Loucy (cell line): ENCODE results near the gene ACADVL.
A peak's percentile ranks its signal among the peaks of the same experiment; 100 is the strongest.

ENCODE experiments used
- H2AFZ ChIP-seq: fragments of 200-600 bp; sonication (generic); 2 replicates; pipeline ENCODE4 v1.6.0; 2016; ENCODE audit warnings: antibody characterized with exemption, mild to moderate bottlenecking, low read length, moderate library complexity
- H3F3A ChIP-seq: fragments of 200-600 bp; 2 replicates; pipeline ENCODE4 v1.6.0; 2016; ENCODE audit warnings: antibody characterized with exemption, low read depth, mild to moderate bottlenecking
- H3K27me3 ChIP-seq: fragments of 200-600 bp; sonication (generic); 2 replicates; pipeline ENCODE4 v1.6.1; 2014; ENCODE audit warnings: low read length, mild to moderate bottlenecking; ENCODE audit not compliant: insufficient read depth, poor library complexity, severe bottlenecking
- H3K36me3 ChIP-seq: fragments of 200-600 bp; sonication (generic); 2 replicates; pipeline ENCODE4 v1.6.1; 2016; ENCODE audit warnings: low read length; ENCODE audit not compliant: insufficient read depth
- H3K4me1 ChIP-seq: fragments of 200-600 bp; sonication (generic); 2 replicates; pipeline ENCODE4 v1.5.1; 2014; ENCODE audit warnings: low read length, mild to moderate bottlenecking; ENCODE audit not compliant: insufficient read depth, poor library complexity, severe bottlenecking
- H3K4me2 ChIP-seq: fragments of 200-600 bp; sonication (generic); 2 replicates; pipeline ENCODE4 v1.6.0; 2014; ENCODE audit warnings: antibody characterized with exemption, low read length, low read depth, mild to moderate bottlenecking; ENCODE audit not compliant: poor library complexity, severe bottlenecking
- H3K4me3 ChIP-seq: fragments of 200-600 bp; sonication (generic); 2 replicates; pipeline ENCODE4 v1.5.1; 2014; ENCODE audit warnings: low read length, mild to moderate bottlenecking, mixed read lengths; ENCODE audit not compliant: poor library complexity, severe bottlenecking
- H3K79me2 ChIP-seq: fragments of 200-600 bp; sonication (generic); 2 replicates; pipeline ENCODE4 v1.6.1; 2014; ENCODE audit warnings: low read length; ENCODE audit not compliant: insufficient read depth
- H3K9ac ChIP-seq: fragments of 200-600 bp; sonication (generic); 2 replicates; pipeline ENCODE4 v1.6.0; 2014; ENCODE audit warnings: mild to moderate bottlenecking, low read depth, low read length, moderate library complexity; ENCODE audit not compliant: poor library complexity, severe bottlenecking
- H3K9me2 ChIP-seq: fragments of 200-600 bp; sonication (generic); replicated peaks from 2 replicates; pipeline ENCODE4 v1.6.1; 2016; ENCODE audit warnings: low read depth, low read length, mixed read lengths
- H3K9me3 ChIP-seq: fragments of 200-600 bp; sonication (generic); 2 replicates; pipeline ENCODE4 v1.6.1; 2014; ENCODE audit warnings: mild to moderate bottlenecking, antibody characterized with exemption, low read length, low read depth; ENCODE audit not compliant: insufficient read depth
- H4K20me1 ChIP-seq: fragments of 200-600 bp; sonication (generic); 2 replicates; pipeline ENCODE4 v1.6.0; 2014; ENCODE audit warnings: antibody characterized with exemption, low read length, mild to moderate bottlenecking; ENCODE audit not compliant: insufficient read depth, poor library complexity, severe bottlenecking
- EZH2phosphoT487 ChIP-seq: fragments of 200-600 bp; IDR thresholded peaks from 2 replicates; pipeline ENCODE4 v1.6.1; 2018; ENCODE audit warnings: antibody characterized with exemption, mild to moderate bottlenecking, moderate library complexity, borderline replicate concordance
- TF ChIP-seq, protein P1 (sequence below): fragments of 200-600 bp; sonication (generic); conservative IDR thresholded peaks from 2 replicates; pipeline ENCODE4 v1.5.1; 2014; ENCODE audit warnings: mild to moderate bottlenecking, antibody characterized with exemption, low read length

ACADVL gene

DNA sequence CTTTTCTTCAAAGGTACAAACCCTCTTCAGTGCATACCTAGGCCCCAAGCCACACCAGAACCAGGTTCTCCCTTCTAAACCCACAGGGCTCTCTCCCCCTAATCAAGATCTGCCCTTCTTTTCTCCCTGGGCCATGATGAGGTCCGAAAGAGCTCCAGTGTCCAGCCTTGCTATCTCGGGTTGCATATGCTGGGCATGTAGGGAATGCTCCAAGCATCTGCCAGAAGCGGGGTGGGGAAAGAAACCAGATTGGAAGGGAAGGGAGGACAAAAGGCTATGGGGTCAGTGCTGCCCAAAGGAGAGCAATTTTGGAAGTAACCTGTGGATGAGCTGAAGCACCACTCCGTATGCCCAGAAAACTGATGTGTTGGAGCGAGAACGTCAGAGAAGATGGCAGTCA lies 29.5 kb downstream of the ACADVL start:
- Histone ChIP-seq H3K4me3 (peak overlapping the region; percentile 84), H3K79me2 (peaks cover 74% of the 10 kb centered on the region), H3K4me1 (peaks cover 36% of the 10 kb centered on the region), H4K20me1 (peaks cover 47% of the 10 kb centered on the region), H3K27me3 (no peaks in the 10 kb centered on the region), H3K4me2 (peak overlapping the region; percentile 99), H2AFZ (no peak overlapping the region), H3K9me3 (no peaks in the 10 kb centered on the region), H3K9ac (peak overlapping the region; percentile 87), H3K9me2 (no peaks in the 10 kb centered on the region), H3F3A (no peaks in the 10 kb centered on the region), H3K36me3 (peaks cover 18% of the 10 kb centered on the region; the same call in 1 of the 2 replicates)
- no peak for TF ChIP-seq EZH2phosphoT487
- TF ChIP-seq, protein P1, sequence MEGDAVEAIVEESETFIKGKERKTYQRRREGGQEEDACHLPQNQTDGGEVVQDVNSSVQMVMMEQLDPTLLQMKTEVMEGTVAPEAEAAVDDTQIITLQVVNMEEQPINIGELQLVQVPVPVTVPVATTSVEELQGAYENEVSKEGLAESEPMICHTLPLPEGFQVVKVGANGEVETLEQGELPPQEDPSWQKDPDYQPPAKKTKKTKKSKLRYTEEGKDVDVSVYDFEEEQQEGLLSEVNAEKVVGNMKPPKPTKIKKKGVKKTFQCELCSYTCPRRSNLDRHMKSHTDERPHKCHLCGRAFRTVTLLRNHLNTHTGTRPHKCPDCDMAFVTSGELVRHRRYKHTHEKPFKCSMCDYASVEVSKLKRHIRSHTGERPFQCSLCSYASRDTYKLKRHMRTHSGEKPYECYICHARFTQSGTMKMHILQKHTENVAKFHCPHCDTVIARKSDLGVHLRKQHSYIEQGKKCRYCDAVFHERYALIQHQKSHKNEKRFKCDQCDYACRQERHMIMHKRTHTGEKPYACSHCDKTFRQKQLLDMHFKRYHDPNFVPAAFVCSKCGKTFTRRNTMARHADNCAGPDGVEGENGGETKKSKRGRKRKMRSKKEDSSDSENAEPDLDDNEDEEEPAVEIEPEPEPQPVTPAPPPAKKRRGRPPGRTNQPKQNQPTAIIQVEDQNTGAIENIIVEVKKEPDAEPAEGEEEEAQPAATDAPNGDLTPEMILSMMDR, result no peak

DNA sequence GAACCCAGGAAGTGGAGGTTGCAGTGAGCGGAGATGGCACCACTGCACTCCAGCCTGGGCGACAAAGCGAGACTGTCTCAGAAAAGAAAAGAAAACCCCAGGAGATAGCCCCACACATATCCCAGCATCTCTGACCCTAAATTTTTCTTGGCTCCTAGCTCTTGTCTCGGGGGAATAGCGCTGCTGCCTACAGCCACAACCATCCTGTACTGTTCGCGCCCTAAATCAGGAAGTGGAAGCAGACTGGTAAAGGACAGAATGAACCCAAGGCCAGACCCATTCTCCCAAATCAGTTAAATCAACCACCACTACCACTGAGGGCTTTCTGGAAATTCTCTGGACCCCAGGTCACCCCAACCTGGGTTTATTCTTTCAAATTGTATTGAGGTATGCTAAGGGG lies 30.1 kb downstream of the ACADVL start:
- Histone ChIP-seq H3K79me2 (peaks cover 80% of the 10 kb centered on the region), H3K4me3 (peak overlapping the region; percentile 84), H3K9me3 (no peaks in the 10 kb centered on the region), H2AFZ (no peak overlapping the region), H3K36me3 (peaks cover 17% of the 10 kb centered on the region; the same call in 1 of the 2 replicates), H4K20me1 (peaks cover 47% of the 10 kb centered on the region), H3K9me2 (no peaks in the 10 kb centered on the region), H3K4me2 (peak overlapping the region; percentile 99), H3K27me3 (no peaks in the 10 kb centered on the region), H3F3A (no peaks in the 10 kb centered on the region), H3K4me1 (peaks cover 37% of the 10 kb centered on the region), H3K9ac (peak overlapping the region; percentile 87)
- TF ChIP-seq, protein P1, result no peak
- TF ChIP-seq EZH2phosphoT487, result no peak

DNA sequence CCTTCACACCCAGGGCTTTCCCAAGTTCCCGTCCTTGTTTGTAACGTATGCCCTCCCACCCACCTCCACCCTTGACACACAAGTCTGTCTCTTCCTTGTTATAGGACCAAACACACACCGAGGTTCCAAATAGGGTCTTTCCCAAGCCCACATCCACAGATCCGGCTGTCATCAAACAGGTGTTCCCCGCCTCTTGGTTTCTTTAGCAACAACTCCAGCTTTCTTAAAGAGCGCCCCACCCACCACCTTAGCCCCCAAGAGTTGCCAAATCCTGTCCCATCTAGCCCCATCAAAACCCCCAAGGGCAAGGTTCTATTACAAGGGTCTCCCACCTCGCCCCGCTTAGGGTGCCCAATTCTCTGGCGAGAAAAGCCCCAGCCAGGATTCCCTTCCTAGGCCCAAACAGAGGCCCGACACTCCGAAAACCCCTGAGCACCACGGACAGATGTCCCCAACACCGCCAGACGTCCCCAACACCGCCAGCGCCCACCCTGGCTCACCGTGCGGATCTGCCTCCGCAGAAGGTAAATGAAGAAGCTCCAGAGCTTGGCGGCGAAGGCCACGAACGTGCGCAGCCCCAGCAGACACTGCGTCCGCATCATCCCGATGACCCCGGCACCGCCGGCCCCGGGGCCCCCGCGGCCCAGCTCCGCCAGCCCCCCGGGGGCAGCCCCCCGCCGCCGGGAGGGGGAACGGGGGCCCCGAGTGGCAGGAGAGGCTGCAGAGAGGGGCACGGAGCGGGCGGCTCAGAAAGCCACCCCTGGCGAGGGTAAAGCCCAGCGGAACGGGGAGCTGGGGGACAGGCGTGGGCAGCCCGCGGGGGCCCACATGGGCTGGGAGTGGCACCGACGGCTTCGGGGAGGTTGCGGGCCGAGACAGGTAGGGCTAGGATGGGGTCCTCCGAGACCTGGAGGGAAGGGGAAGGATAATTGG lies 31.2 kb downstream of the ACADVL start:
- peak overlapping the region; percentile 99 for H3K4me2 ChIP-seq
- no peak for TF ChIP-seq EZH2phosphoT487
- TF ChIP-seq, protein P1, result no peak
- H3K27me3 ChIP-seq, result no peaks in the 10 kb centered on the region
- peaks cover 45% of the 10 kb centered on the region for H4K20me1 ChIP-seq
- H3K4me3 ChIP-seq, result peak overlapping the region; percentile 84
- no peaks in the 10 kb centered on the region for H3F3A ChIP-seq
- peaks cover 14% of the 10 kb centered on the region; the same call in 1 of the 2 replicates for H3K36me3 ChIP-seq
- peaks cover 80% of the 10 kb centered on the region for H3K79me2 ChIP-seq
- no peaks in the 10 kb centered on the region for H3K9me2 ChIP-seq
- peaks cover 37% of the 10 kb centered on the region for H3K4me1 ChIP-seq
- peak overlapping the region; percentile 87 for H3K9ac ChIP-seq
- no peaks in the 10 kb centered on the region for H3K9me3 ChIP-seq
- H2AFZ ChIP-seq, result no peak overlapping the region
